ENCODE data around the gene SDR42E1.

DNA sequence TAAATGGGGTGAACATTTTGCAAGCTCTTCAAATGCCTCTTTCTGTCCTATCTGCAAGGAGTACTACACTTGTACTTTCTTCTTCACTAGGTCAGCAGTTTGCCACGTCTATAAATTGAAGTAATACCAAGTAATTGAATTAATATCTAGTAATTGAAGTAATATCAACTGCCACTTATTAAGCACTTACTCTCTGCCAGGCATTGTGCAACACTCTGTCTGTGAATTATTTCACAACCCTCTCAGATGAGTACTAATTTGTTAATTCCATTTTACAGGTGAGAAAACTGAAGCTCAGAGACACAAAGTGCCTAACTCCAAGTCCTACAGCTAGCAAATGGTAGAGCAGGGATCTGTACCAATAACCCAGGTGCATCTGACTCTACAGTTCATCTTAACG is 4.1 kb downstream of the SDR42E1 start:
- TF ChIP-seq, protein P1, sequence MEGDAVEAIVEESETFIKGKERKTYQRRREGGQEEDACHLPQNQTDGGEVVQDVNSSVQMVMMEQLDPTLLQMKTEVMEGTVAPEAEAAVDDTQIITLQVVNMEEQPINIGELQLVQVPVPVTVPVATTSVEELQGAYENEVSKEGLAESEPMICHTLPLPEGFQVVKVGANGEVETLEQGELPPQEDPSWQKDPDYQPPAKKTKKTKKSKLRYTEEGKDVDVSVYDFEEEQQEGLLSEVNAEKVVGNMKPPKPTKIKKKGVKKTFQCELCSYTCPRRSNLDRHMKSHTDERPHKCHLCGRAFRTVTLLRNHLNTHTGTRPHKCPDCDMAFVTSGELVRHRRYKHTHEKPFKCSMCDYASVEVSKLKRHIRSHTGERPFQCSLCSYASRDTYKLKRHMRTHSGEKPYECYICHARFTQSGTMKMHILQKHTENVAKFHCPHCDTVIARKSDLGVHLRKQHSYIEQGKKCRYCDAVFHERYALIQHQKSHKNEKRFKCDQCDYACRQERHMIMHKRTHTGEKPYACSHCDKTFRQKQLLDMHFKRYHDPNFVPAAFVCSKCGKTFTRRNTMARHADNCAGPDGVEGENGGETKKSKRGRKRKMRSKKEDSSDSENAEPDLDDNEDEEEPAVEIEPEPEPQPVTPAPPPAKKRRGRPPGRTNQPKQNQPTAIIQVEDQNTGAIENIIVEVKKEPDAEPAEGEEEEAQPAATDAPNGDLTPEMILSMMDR (IDR thresholded peaks at IDR 0.05): no peak
- no peak for TF ChIP-seq POLR2A (IDR thresholded peaks at IDR 0.05)
